Lower lobe of right lung (tissue), 2 donors: ENCODE data around the gene LRRK2. TPM values are rescaled to one million over a fixed set of nuclear protein-coding genes. Genes with fewer than 3 reads are reported as not detected.

Experiments used
- ATAC-seq, 2 donors: fragments of 200-7000 bp; cut with Tn5 transposase; one replicate each; pipeline ENCODE4 v1.9.1; 2020 to 2022; ENCODE audit warnings: mild to moderate bottlenecking in 2 of 2, moderate library complexity in 2 of 2
- DNase-seq: peaks from one replicate; pipeline ENCODE4 v3.0.0-alpha.2; 2020
- H3K27ac ChIP-seq: fragments of 200-600 bp; one replicate; pipeline ENCODE4 v1.8.0; 2022
- H3K27me3 ChIP-seq: fragments of 200-600 bp; one replicate; pipeline ENCODE4 v1.8.0; 2022; ENCODE audit warnings: low read depth
- H3K36me3 ChIP-seq: fragments of 200-600 bp; one replicate; pipeline ENCODE4 v1.8.0; 2022; ENCODE audit warnings: mild to moderate bottlenecking
- H3K4me1 ChIP-seq: fragments of 200-600 bp; one replicate; pipeline ENCODE4 v1.8.0; 2022
- H3K4me3 ChIP-seq: fragments of 200-600 bp; one replicate; pipeline ENCODE4 v1.8.0; 2022; ENCODE audit warnings: mild to moderate bottlenecking
- H3K9me3 ChIP-seq: fragments of 200-600 bp; one replicate; pipeline ENCODE4 v1.8.0; 2022
- CTCF ChIP-seq: fragments of 200-600 bp; IDR thresholded peaks from one replicate; pipeline ENCODE4 v1.8.0; 2022; ENCODE audit warnings: antibody characterized with exemption, mild to moderate bottlenecking
- intact Hi-C: fragments of 100-400 bp; cut with DNase I; formaldehyde crosslinking; loops from one replicate; pipeline ENCODE4 v1.11.0; 2022
- total RNA-seq: library from RNA; stranded (reverse); fragmentation: NEBNext Ultra II Directional; extraction: Animal tissue kit (Norgen Biotek cat#: 25700); gene quantifications from one replicate; pipeline ENCODE4 v1.2.1, GENCODE V29; 2021
- donor health status: DM: no; HTN: yes; CAD: no; lungs with severe emphysema.

LRRK2 gene
- total RNA-seq, 1 donor from 2014 or later = 426 TPM

GRCh38 chr12:40229690-40230651 lies 5.2 kb downstream of the LRRK2 start:
- H3K9me3 ChIP-seq = no peaks in the 10 kb centered on the region
- H3K27me3 ChIP-seq = no peaks in the 10 kb centered on the region
- ATAC-seq (no peak), DNase-seq (no peak)
- H3K27ac ChIP-seq = peak overlapping the region; percentile 97
- H3K36me3 ChIP-seq = peaks cover 28% of the 10 kb centered on the region
- H3K4me3 ChIP-seq = peak overlapping the region; percentile 67
- H3K4me1 ChIP-seq = peaks cover 8% of the 10 kb centered on the region
- no peak for TF ChIP-seq CTCF
- intact Hi-C loops = no loop called here

- Histone ChIP-seq H3K36me3 (peaks cover 49% of the 10 kb centered on the region), H3K27ac (no peak overlapping the region), H3K4me3 (no peak overlapping the region), H3K27me3 (no peaks in the 10 kb centered on the region), H3K4me1 (no peaks in the 10 kb centered on the region), H3K9me3 (no peaks in the 10 kb centered on the region)
- no peak for TF ChIP-seq CTCF
- ATAC-seq = no peak
- DNase-seq = no peak
- intact Hi-C loops = no loop called here
Measured at GRCh38 chr12:40232602-40233001, 7.8 kb downstream of the LRRK2 start.

- Histone ChIP-seq H3K9me3 (no peaks in the 10 kb centered on the region), H3K4me1 (peaks cover 5% of the 10 kb centered on the region), H3K4me3 (peak overlapping the region; percentile 4), H3K36me3 (peaks cover 60% of the 10 kb centered on the region), H3K27ac (no peak overlapping the region), H3K27me3 (no peaks in the 10 kb centered on the region)
- DNase-seq = no peak
- peak in 1 of 2 donors; percentile 13 for ATAC-seq
- intact Hi-C loops = no loop called here
- no peak for TF ChIP-seq CTCF
Measured at GRCh38 chr12:40233741-40234367, 9.1 kb downstream of the LRRK2 start.

GRCh38 chr12:40236357-40236850 lies 11.6 kb downstream of the LRRK2 start:
- DNase-seq (no peak), ATAC-seq (peak; percentile 28 to 32)
- H3K36me3 ChIP-seq = peaks cover 75% of the 10 kb centered on the region
- no peak for TF ChIP-seq CTCF
- intact Hi-C loops = no loop called here
- no peaks in the 10 kb centered on the region for H3K27me3 ChIP-seq
- H3K4me1 ChIP-seq = peaks cover 5% of the 10 kb centered on the region
- H3K9me3 ChIP-seq = no peaks in the 10 kb centered on the region
- H3K4me3 ChIP-seq = no peak overlapping the region
- no peak overlapping the region for H3K27ac ChIP-seq

- H3K27ac ChIP-seq = no peak overlapping the region
- no peaks in the 10 kb centered on the region for H3K9me3 ChIP-seq
- DNase-seq (no peak), ATAC-seq (peak in 1 of 2 donors; percentile 4)
- intact Hi-C loops = no loop called here
- no peak overlapping the region for H3K4me3 ChIP-seq
- TF ChIP-seq CTCF = no peak
- peaks cover 66% of the 10 kb centered on the region for H3K36me3 ChIP-seq
- H3K27me3 ChIP-seq = no peaks in the 10 kb centered on the region
- peaks cover 5% of the 10 kb centered on the region for H3K4me1 ChIP-seq
Measured at GRCh38 chr12:40238266-40238902, 13.6 kb downstream of the LRRK2 start.
